ENCODE results near the gene CNTNAP1.

CNTNAP1 gene

DNA sequence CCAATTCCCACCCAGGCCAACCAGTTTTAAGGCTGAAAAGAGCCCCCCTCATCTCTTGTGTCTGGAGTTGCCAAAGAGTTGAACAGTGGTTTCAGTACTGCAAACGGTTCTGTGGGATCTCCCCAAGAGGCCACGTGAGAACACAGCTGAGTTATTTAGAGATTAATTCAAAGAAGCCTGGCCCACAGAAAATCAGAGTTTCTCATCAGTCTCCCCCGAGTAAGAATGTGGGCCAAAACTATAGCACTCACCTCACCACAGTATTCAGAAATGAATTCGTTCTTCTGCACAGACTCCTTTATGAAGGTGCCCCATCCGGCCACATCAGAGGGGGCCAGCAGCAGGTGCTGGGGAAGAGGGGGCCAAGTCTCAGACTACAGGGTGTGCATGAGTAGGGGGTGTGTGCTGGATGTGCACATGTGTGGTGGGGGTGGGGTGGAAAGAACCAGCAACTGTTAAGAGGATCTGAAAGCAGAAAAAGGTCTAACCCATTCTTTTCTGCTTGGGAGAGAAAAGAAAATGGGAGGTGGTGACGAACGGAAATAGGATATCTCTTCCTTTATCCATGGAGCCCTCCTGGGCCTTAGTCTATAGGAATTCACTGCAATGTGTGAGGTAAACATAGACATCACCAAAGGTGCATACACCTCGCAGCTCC is 22.6 kb downstream of the CNTNAP1 start:
- TF ChIP-seq POLR2AphosphoS5 (IDR thresholded peaks at IDR 0.05; ENCODE audit: low read depth, low read length) (no peak), FOXP2 (optimal IDR thresholded peaks at IDR 0.05; ENCODE audit: borderline replicate concordance, extremely low read depth, extremely low read length, insufficient read depth) (no peak), TAF1 (IDR thresholded peaks at IDR 0.05; ENCODE audit: borderline replicate concordance, insufficient read depth, low read length) (no peak), SIN3A (IDR thresholded peaks at IDR 0.05; ENCODE audit: borderline replicate concordance, insufficient read depth, low read length) (no peak)
- TF ChIP-seq, protein P1, sequence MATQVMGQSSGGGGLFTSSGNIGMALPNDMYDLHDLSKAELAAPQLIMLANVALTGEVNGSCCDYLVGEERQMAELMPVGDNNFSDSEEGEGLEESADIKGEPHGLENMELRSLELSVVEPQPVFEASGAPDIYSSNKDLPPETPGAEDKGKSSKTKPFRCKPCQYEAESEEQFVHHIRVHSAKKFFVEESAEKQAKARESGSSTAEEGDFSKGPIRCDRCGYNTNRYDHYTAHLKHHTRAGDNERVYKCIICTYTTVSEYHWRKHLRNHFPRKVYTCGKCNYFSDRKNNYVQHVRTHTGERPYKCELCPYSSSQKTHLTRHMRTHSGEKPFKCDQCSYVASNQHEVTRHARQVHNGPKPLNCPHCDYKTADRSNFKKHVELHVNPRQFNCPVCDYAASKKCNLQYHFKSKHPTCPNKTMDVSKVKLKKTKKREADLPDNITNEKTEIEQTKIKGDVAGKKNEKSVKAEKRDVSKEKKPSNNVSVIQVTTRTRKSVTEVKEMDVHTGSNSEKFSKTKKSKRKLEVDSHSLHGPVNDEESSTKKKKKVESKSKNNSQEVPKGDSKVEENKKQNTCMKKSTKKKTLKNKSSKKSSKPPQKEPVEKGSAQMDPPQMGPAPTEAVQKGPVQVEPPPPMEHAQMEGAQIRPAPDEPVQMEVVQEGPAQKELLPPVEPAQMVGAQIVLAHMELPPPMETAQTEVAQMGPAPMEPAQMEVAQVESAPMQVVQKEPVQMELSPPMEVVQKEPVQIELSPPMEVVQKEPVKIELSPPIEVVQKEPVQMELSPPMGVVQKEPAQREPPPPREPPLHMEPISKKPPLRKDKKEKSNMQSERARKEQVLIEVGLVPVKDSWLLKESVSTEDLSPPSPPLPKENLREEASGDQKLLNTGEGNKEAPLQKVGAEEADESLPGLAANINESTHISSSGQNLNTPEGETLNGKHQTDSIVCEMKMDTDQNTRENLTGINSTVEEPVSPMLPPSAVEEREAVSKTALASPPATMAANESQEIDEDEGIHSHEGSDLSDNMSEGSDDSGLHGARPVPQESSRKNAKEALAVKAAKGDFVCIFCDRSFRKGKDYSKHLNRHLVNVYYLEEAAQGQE (IDR thresholded peaks at IDR 0.05; ENCODE audit: insufficient read depth in 1 of 2, low read depth in 2 of 2, low read length in 2 of 2), result no peak

DNA sequence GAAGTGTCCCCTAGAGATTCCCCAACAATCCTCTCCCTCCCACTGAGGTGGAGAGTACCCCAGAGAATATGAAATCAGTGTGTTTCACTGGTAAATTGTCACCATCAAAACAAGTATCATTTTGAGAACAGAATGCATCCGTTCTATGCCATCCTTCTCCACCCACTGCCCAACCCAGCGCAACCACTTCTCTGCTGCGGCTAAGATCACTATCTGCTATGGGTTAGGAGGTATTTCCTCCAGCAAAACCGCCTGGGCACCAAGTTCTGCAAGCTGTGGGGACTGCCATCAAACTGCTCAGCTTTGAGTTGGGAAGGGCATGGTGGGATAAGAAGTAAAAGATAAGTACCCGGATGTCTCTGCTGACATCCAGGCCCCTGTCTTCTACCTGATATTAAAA is 24.4 kb downstream of the CNTNAP1 start:
- TF ChIP-seq, protein P1 (IDR thresholded peaks at IDR 0.05; ENCODE audit: insufficient read depth in 1 of 2, low read depth in 2 of 2, low read length in 2 of 2), result no peak
- TF ChIP-seq FOXP2 (optimal IDR thresholded peaks at IDR 0.05; ENCODE audit: borderline replicate concordance, extremely low read depth, extremely low read length, insufficient read depth), result no peak
- TF ChIP-seq SIN3A (IDR thresholded peaks at IDR 0.05; ENCODE audit: borderline replicate concordance, insufficient read depth, low read length), result no peak
- TF ChIP-seq POLR2AphosphoS5 (IDR thresholded peaks at IDR 0.05; ENCODE audit: low read depth, low read length), result no peak
- TF ChIP-seq TAF1 (IDR thresholded peaks at IDR 0.05; ENCODE audit: borderline replicate concordance, insufficient read depth, low read length), result no peak

DNA sequence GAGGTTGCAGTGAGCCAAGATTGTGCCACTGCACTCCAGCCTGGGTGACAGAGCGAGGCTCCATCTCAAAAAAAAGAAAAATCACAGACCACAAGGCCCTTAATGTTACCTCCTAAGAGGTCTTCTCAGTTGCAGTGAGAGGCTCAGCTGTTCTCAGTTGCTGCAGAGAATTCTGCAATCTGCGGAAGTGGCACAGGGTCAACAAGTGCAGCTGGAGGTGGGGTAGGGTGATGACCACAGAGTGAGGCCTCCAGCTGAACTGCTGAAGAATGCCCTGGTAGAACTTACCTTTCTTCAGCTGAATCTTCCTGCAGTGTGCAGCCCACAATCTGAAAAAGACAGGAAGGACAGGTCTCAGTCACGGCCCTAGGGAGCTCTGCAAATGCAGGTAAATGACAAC is 26.3 kb downstream of the CNTNAP1 start:
- TF ChIP-seq, protein P1 (IDR thresholded peaks at IDR 0.05; ENCODE audit: insufficient read depth in 1 of 2, low read depth in 2 of 2, low read length in 2 of 2), result no peak
- TF ChIP-seq POLR2AphosphoS5 (IDR thresholded peaks at IDR 0.05; ENCODE audit: low read depth, low read length), result no peak
- TF ChIP-seq TAF1 (IDR thresholded peaks at IDR 0.05; ENCODE audit: borderline replicate concordance, insufficient read depth, low read length), result no peak
- no peak for TF ChIP-seq SIN3A (IDR thresholded peaks at IDR 0.05; ENCODE audit: borderline replicate concordance, insufficient read depth, low read length)
- TF ChIP-seq FOXP2 (optimal IDR thresholded peaks at IDR 0.05; ENCODE audit: borderline replicate concordance, extremely low read depth, extremely low read length, insufficient read depth), result no peak

DNA sequence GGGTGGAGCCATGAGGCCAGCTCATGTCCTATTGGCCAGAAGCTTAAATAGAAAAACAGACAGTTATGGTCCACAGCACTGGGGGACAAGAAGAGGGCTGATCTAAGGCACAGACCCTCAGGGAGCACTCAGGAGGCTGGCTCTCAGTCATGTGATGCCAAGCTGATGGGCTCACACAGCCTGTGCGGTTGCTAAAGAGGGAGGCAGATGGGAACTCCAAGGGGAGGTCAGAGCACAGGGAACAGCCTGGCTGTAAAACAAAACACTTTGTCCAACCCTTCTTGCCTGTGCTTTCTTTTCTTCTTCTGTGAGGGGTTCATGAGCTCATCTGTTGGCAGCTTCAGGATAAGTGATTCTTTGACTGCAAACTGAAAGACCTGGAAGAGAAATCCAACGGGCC is 27.2 kb downstream of the CNTNAP1 start:
- no peak for TF ChIP-seq FOXP2 (optimal IDR thresholded peaks at IDR 0.05; ENCODE audit: borderline replicate concordance, extremely low read depth, extremely low read length, insufficient read depth)
- TF ChIP-seq SIN3A (IDR thresholded peaks at IDR 0.05; ENCODE audit: borderline replicate concordance, insufficient read depth, low read length), result no peak
- TF ChIP-seq TAF1 (IDR thresholded peaks at IDR 0.05; ENCODE audit: borderline replicate concordance, insufficient read depth, low read length), result no peak
- TF ChIP-seq, protein P1 (IDR thresholded peaks at IDR 0.05; ENCODE audit: insufficient read depth in 1 of 2, low read depth in 2 of 2, low read length in 2 of 2), result no peak
- no peak for TF ChIP-seq POLR2AphosphoS5 (IDR thresholded peaks at IDR 0.05; ENCODE audit: low read depth, low read length)
